GM21390 (cell line): ENCODE data around the gene ZNF407.

Experiments used
- ATAC-seq: cut with Tn5 transposase; IDR thresholded peaks from one replicate; pipeline ENCODE4 v1.9.1; 2021; ENCODE audit not compliant: unreplicated experiment

Gene ZNF407

GRCh38 chr18:74778191-74778847 lies 180.6 kb downstream of the ZNF407 start:
- no peak for ATAC-seq

GRCh38 chr18:74784752-74785151 lies 187.1 kb downstream of the ZNF407 start:
- ATAC-seq: no peak

- no peak for ATAC-seq
Measured at GRCh38 chr18:74785632-74786031, 188.0 kb downstream of the ZNF407 start.

- no peak for ATAC-seq
Measured at GRCh38 chr18:74788657-74789056, 191.0 kb downstream of the ZNF407 start.

- ATAC-seq: no peak
Measured at GRCh38 chr18:74789078-74789477, 191.4 kb downstream of the ZNF407 start.

GRCh38 chr18:74790451-74790850 lies 192.8 kb downstream of the ZNF407 start:
- ATAC-seq: no peak

- no peak for ATAC-seq
Measured at GRCh38 chr18:74791501-74792194, 194.0 kb downstream of the ZNF407 start.

- no peak for ATAC-seq
Measured at GRCh38 chr18:74793746-74794145, 196.1 kb downstream of the ZNF407 start.

GRCh38 chr18:74795751-74796150 lies 198.1 kb downstream of the ZNF407 start:
- no peak for ATAC-seq

- ATAC-seq: no peak
Measured at GRCh38 chr18:74796211-74796610, 198.5 kb downstream of the ZNF407 start.

- ATAC-seq: peak; percentile 98
Measured at GRCh38 chr18:74796841-74797576, 199.3 kb downstream of the ZNF407 start.

GRCh38 chr18:74797577-74798151 lies 200.0 kb downstream of the ZNF407 start:
- peak; percentile 28 for ATAC-seq

- no peak for ATAC-seq
Measured at GRCh38 chr18:74799542-74799941, 201.9 kb downstream of the ZNF407 start.

GRCh38 chr18:74800098-74800497 lies 202.4 kb downstream of the ZNF407 start:
- ATAC-seq: no peak

GRCh38 chr18:74803117-74803516 lies 205.4 kb downstream of the ZNF407 start:
- no peak for ATAC-seq

- no peak for ATAC-seq
Measured at GRCh38 chr18:74803769-74804168, 206.1 kb downstream of the ZNF407 start.

- ATAC-seq: no peak
Measured at GRCh38 chr18:74804677-74805076, 207.0 kb downstream of the ZNF407 start.

- ATAC-seq: no peak
Measured at GRCh38 chr18:74806073-74806472, 208.4 kb downstream of the ZNF407 start.

GRCh38 chr18:74806700-74807416 lies 209.2 kb downstream of the ZNF407 start:
- peak; percentile 98 for ATAC-seq

GRCh38 chr18:74817576-74817975 lies 219.9 kb downstream of the ZNF407 start:
- no peak for ATAC-seq
